ENCODE results near the gene SLC39A6. TPM values are rescaled to one million over a fixed set of nuclear protein-coding genes. Genes with fewer than 3 reads are reported as not detected.

The SLC39A6 gene
- total RNA-seq, 1 donor from 2014 or later = 28.9 TPM

- no peak for DNase-seq
- intact Hi-C loops (cut with DNase I) = no loop called here
- Histone ChIP-seq H3K27ac (no peak overlapping the region), H3K36me3 (peaks cover 99% of the 10 kb centered on the region), H3K4me1 (no peaks in the 10 kb centered on the region), H3K27me3 (ENCODE audit: low read depth) (no peaks in the 10 kb centered on the region), H3K9me3 (no peaks in the 10 kb centered on the region), H3K4me3 (no peak overlapping the region)
- no peak for ATAC-seq
- no peak for TF ChIP-seq CTCF (IDR thresholded peaks at IDR 0.05)
Observed at GRCh38 chr18:36149514-36150289, 20.6 kb upstream of the SLC39A6 start.

- intact Hi-C loops (cut with DNase I) = no loop called here
- Histone ChIP-seq H3K4me3 (no peak overlapping the region), H3K4me1 (no peaks in the 10 kb centered on the region), H3K27me3 (ENCODE audit: low read depth) (no peaks in the 10 kb centered on the region), H3K27ac (no peak overlapping the region), H3K9me3 (no peaks in the 10 kb centered on the region), H3K36me3 (peaks cover 100% of the 10 kb centered on the region)
- ATAC-seq = no peak
- DNase-seq = no peak
- TF ChIP-seq CTCF (IDR thresholded peaks at IDR 0.05) = no peak
Observed at GRCh38 chr18:36143391-36143790, 14.3 kb upstream of the SLC39A6 start.

GRCh38 chr18:36142751-36143150 lies 13.6 kb upstream of the SLC39A6 start:
- Histone ChIP-seq H3K4me3 (no peak overlapping the region), H3K27me3 (ENCODE audit: low read depth) (no peaks in the 10 kb centered on the region), H3K36me3 (peaks cover 100% of the 10 kb centered on the region), H3K27ac (no peak overlapping the region), H3K4me1 (no peaks in the 10 kb centered on the region), H3K9me3 (no peaks in the 10 kb centered on the region)
- intact Hi-C loops (cut with DNase I) = no loop called here
- ATAC-seq = no peak
- TF ChIP-seq CTCF (IDR thresholded peaks at IDR 0.05) = no peak
- DNase-seq = no peak

- Histone ChIP-seq H3K36me3 (peaks cover 100% of the 10 kb centered on the region), H3K4me1 (no peaks in the 10 kb centered on the region), H3K27me3 (ENCODE audit: low read depth) (no peaks in the 10 kb centered on the region), H3K4me3 (no peak overlapping the region), H3K9me3 (no peaks in the 10 kb centered on the region), H3K27ac (no peak overlapping the region)
- TF ChIP-seq CTCF (IDR thresholded peaks at IDR 0.05) = no peak
- intact Hi-C loops (cut with DNase I) = no loop called here
- no peak for ATAC-seq
- DNase-seq = no peak
Observed at GRCh38 chr18:36141576-36141975, 12.4 kb upstream of the SLC39A6 start.

- no peak for TF ChIP-seq CTCF (IDR thresholded peaks at IDR 0.05)
- H3K4me1 ChIP-seq = no peaks in the 10 kb centered on the region
- no peaks in the 10 kb centered on the region for H3K9me3 ChIP-seq
- no peak for DNase-seq
- H3K4me3 ChIP-seq = no peak overlapping the region
- no peaks in the 10 kb centered on the region for H3K27me3 ChIP-seq (ENCODE audit: low read depth)
- no peak for ATAC-seq
- H3K36me3 ChIP-seq = peaks cover 85% of the 10 kb centered on the region
- intact Hi-C loops (cut with DNase I) = no loop called here
- no peak overlapping the region for H3K27ac ChIP-seq
Observed at GRCh38 chr18:36139245-36139644, 10.1 kb upstream of the SLC39A6 start.
